HAP-1 (cell line): ENCODE data around the gene ST6GALNAC2.
"Not testable (repeated sequence)": the region's sequence is repeated elsewhere in the genome, so short reads cannot be mapped to it uniquely, and the experiment has no call there.

Source experiments
- DNase-seq, 2 experiments: peaks; one replicate each; pipeline ENCODE4 v3.0.0-alpha.2; 2016 to 2020; ENCODE audit warnings: low spot score in 2 of 2
- H3K27me3 ChIP-seq: fragments of 250-450 bp; sonication (Bioruptor Pico); 2 replicates; pipeline ENCODE4 v1.5.1; 2020; ENCODE audit warnings: low read depth, mild to moderate bottlenecking, moderate library complexity
- H3K36me3 ChIP-seq: fragments of 250-450 bp; sonication (Bioruptor Pico); replicated peaks from 2 replicates; pipeline ENCODE4 v1.5.1; 2020; ENCODE audit warnings: mild to moderate bottlenecking
- H3K4me1 ChIP-seq: fragments of 250-450 bp; sonication (Bioruptor Pico); 2 replicates; pipeline ENCODE4 v1.5.1; 2020; ENCODE audit warnings: mild to moderate bottlenecking
- H3K4me3 ChIP-seq: fragments of 250-450 bp; sonication (Bioruptor Pico); 2 replicates; pipeline ENCODE4 v1.5.1; 2020; ENCODE audit warnings: mild to moderate bottlenecking, moderate library complexity
- H3K9me3 ChIP-seq: fragments of 250-450 bp; sonication (Bioruptor Pico); 2 replicates; pipeline ENCODE4 v1.5.1; 2020; ENCODE audit warnings: mild to moderate bottlenecking, moderate library complexity
- in situ Hi-C: fragments of 300-500 bp; cut with MboI; formaldehyde crosslinking; loops from 3 replicates; pipeline ENCODE4 v1.14.3; 2020; ENCODE audit warnings: low sequenced_read_pairs, inconsistent platforms, mixed read lengths

Gene ST6GALNAC2

DNA sequence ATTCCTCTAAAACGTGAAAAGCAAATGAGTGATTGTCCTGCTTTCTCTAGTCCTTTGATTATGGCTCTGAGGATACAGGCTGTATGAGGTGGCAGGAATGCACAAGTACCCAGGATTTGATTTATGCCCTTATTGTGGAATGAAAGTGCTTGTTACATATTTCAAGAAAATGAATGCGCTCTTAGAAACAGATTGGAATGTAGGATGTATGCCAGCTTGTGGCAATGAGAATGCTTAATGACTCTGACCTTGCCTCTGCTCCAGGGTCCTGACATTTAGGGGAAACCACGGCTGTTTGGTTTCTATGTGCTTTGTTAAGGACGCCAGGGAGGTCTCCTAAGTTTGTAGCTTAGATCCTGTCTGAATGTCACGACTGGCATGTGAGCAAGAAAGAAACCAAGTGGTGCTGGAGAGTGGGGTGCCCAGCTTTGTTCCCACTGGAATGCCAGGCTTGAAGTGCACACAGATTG lies 23.8 kb downstream of the ST6GALNAC2 start:
- peaks cover 23% of the 10 kb centered on the region for H3K4me1 ChIP-seq
- no peak for DNase-seq
- in situ Hi-C loops, result no loop called here
- peaks cover 75% of the 10 kb centered on the region for H3K36me3 ChIP-seq
- no peaks in the 10 kb centered on the region for H3K27me3 ChIP-seq
- H3K4me3 ChIP-seq, result no peak overlapping the region
- no peaks in the 10 kb centered on the region for H3K9me3 ChIP-seq

DNA sequence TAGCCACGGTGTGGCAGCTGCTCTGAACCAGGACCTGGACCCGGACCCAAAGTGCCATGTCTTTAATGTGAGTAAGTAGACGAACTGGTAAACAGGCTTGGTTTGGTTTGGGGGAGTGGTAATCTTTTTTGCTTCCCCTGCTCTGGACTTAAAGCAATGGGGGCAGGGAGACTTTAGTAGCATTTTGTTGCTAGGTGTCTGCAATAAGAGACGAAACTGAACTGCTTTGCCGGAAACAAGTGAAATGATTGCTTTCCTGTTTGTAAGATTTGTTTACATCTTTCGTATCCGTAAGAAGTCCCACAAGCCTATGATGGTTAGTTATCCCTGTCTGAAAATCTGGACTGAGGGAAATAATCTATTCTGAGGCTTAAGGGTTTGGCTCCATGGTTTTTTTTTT lies 24.3 kb downstream of the ST6GALNAC2 start:
- Histone ChIP-seq H3K4me1 (peaks cover 27% of the 10 kb centered on the region), H3K36me3 (peaks cover 74% of the 10 kb centered on the region), H3K9me3 (no peaks in the 10 kb centered on the region), H3K4me3 (peak overlapping the region; percentile 89; the same call in 1 of the 2 replicates), H3K27me3 (no peaks in the 10 kb centered on the region)
- in situ Hi-C loops, result no loop called here
- no peak for DNase-seq

DNA sequence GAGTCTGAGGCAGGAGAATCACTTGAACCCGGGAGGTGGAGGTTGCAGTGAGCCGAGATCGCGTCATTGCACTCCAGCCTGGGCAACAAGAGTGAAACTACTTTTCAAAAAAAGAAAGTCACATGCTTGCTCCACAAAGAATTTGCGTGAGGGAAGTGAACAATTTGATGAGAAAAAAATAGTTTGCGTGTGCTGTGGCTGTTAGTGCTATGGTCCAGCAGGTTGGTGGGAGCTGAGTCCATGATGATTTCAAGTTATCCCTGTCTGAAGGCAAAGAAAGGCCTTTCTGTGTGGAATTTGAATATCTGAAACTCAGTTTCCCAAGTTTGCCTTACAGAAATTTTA lies 24.8 kb downstream of the ST6GALNAC2 start:
- H3K4me3 ChIP-seq, result peak overlapping the region; percentile 89
- no peaks in the 10 kb centered on the region for H3K27me3 ChIP-seq
- in situ Hi-C loops, result no loop called here
- H3K36me3 ChIP-seq, result peaks cover 71% of the 10 kb centered on the region
- H3K4me1 ChIP-seq, result peaks cover 29% of the 10 kb centered on the region
- no peaks in the 10 kb centered on the region for H3K9me3 ChIP-seq
- DNase-seq, result no peak

DNA sequence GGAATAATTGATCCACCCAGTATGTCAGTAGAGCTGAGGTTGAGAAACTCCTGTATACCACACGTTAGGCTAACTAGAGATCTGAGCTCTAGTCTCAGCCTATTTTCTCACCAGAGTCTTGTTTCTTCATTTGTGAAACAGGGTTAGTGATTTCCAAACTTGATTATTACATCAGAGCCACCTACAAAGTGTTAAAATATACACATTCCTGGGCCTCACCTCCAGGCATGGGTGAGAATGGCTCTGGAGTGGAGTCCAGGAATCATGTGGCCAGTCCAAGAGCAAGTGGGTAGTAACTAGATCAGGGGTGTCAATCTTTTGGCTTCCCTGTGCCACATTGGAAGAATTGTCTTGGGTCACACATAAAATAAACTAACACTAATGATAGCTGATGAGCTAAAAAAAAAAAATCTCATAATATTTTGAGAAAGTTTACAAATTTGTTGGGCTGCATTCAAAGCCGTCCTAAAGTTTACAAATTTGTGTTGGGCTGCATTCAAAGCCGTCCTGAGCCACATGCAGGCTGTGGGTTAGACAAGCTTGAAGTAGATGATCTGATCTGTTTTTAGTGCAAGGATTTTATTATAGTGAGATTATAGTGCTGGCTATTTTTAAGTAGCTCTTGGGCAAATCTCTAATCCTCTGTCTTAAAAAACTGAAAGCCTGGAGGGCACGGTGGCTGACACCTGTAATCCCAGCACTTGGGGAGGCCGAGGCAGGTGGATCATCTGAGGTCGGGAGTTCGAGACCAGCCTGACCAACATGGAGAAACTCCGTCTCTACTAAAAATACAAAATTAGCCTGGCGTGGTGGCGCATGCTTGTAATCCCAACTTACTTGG lies 25.4 kb downstream of the ST6GALNAC2 start:
- peak overlapping the region; percentile 89 for H3K4me3 ChIP-seq
- H3K4me1 ChIP-seq, result peaks cover 35% of the 10 kb centered on the region
- H3K9me3 ChIP-seq, result no peaks in the 10 kb centered on the region; the same call in 1 of the 2 replicates
- H3K27me3 ChIP-seq, result no peaks in the 10 kb centered on the region
- peaks cover 69% of the 10 kb centered on the region for H3K36me3 ChIP-seq
- DNase-seq, result no peak
- in situ Hi-C loops, result no loop called here

DNA sequence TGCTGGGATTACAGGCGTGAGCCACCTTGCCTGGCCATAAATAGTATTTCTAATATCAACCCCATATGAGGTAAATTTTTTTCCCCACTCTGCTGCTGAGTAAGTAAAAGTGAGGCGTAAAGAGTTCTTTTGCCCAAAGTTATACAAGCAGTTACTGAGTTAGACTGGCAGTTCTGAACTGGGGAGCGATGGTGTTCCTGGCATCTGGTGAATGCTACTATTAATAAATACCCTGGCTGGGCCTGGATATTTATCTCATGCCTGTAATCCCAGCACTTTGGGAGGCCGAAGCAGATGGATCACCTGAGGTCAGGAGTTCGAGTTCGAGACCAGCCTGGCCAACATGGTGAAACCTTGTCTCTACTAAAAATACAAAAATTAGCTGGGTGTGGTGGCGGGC lies 26.2 kb downstream of the ST6GALNAC2 start:
- in situ Hi-C loops, H3K27me3 ChIP-seq, H3K9me3 ChIP-seq, DNase-seq: not testable (repeated sequence)
- Histone ChIP-seq H3K36me3 (peaks cover 63% of the 10 kb centered on the region), H3K4me3 (peak overlapping the region; percentile 89), H3K4me1 (peaks cover 37% of the 10 kb centered on the region)

DNA sequence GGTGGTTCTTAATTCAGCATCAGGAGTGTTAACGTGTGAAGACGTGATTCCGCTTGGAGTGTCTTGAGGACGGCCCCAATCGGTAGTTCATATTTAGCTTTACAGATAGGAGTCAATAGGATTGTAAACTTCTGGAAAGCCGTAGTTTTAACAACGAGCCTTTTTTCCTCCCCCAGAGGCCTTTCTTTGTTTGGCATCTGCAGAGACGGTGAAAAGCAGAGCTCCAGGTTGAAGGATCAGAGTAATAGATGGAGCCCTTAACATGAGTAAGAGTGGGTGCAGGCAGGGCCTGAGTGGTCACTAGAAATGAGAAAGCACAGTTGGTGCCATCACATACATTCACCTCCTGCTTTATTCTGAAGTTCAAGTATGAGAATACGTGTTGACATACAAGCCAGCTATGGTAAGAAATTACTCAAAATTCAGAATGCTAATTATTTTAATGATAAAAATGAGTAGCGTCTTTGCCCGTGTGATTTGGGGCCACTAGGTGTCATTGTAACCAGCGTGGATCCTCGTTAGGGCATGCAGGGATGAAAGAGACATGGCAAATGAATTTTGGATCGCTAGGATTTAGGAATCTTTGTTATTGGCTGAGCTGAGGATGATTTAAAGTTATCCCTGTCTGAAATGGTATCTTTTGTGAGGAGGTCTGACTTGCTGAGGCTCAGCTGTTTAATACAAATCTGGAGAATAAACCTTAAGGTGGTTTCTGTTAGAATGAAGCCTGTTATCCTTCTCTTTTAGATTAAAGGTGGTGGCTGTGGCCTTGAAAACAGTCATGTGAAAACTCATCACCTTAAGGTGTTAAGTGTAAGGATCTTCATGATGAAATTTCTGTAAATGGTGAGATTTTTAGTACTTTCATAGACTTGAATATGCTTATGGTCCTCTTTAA lies 27.2 kb downstream of the ST6GALNAC2 start:
- Histone ChIP-seq H3K9me3 (no peaks in the 10 kb centered on the region; the same call in 1 of the 2 replicates), H3K4me1 (peaks cover 37% of the 10 kb centered on the region), H3K27me3 (no peaks in the 10 kb centered on the region), H3K36me3 (peaks cover 59% of the 10 kb centered on the region), H3K4me3 (peak overlapping the region; percentile 89)
- in situ Hi-C loops, result no loop called here
- no peak for DNase-seq

DNA sequence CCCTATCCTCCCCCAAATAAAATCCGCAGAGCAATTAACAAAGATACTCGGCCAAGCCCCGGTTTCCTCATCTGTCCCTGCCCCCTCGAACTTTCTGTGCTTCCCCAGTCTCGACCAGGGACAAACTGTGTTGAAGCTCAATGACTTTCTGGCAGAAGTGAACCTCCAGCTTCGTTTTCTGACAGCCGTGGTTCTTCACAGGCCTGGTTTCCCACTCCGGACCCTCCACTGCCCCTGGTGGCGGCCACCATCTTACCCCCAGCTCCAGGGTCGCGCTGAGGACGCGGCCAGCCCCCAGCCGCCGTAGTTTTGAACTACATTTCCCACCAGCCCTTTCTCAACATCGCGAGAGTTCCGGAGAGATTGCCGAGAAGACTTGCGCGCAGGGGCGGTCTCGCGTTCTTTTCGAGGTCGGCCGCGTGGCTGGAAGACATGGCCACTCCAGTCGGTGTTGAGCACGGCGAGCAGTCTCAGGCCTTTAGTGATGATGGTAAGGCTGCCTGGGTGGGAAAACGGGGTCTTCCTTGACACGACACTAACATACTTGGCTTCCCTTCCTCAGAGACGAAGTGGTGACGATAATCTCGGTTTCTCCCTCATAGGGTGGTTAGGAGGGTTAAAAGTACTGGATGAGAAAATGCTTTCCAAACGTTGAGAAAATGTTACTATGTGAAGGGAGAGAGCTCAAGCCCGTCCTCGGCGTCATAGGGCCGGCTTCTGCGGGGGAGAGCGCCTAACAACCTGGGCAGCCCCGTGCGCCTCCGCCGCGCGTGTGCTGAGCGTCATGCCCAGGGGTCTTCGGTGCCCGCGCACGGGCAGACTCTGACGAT lies 28.1 kb downstream of the ST6GALNAC2 start:
- Histone ChIP-seq H3K4me3 (peak overlapping the region; percentile 89), H3K9me3 (no peaks in the 10 kb centered on the region; the same call in 1 of the 2 replicates), H3K27me3 (no peaks in the 10 kb centered on the region), H3K36me3 (peaks cover 52% of the 10 kb centered on the region), H3K4me1 (peaks cover 37% of the 10 kb centered on the region)
- peak; percentile 94 to 98 for DNase-seq
- in situ Hi-C loops, result no loop called here

DNA sequence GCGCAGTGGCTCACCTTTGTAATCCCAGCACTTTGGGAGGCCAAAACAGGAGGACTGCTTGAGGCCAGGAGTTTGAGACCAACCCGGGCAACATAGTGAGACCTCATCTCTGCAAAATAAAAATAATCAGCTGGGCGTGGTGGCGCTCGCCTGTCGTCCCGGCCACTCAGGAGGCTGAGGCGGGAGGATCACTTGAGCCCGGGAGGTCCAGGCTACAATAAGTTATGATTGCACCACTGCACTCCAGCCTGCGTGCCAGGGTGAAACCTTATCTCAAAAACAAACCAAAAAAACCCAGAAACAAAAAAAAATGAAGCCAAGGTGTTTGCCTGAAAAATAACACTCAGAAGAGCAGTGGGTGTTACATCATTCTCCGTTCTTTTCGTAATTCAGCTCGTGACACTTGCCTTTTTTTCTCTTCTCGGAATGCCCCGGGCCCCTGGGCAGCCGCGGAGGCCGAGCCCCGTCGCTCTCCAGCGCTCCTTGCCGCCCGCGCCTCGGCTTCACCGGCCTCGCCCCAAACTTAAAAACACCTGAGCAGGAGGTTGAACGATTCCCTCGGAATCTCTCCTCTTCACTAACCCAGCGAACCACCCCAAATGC lies 28.8 kb downstream of the ST6GALNAC2 start:
- Histone ChIP-seq H3K9me3 (no peaks in the 10 kb centered on the region; the same call in 1 of the 2 replicates), H3K27me3 (no peaks in the 10 kb centered on the region), H3K36me3 (peaks cover 47% of the 10 kb centered on the region), H3K4me3 (peak overlapping the region; percentile 89), H3K4me1 (peaks cover 37% of the 10 kb centered on the region)
- in situ Hi-C loops, result no loop called here
- no peak for DNase-seq

DNA sequence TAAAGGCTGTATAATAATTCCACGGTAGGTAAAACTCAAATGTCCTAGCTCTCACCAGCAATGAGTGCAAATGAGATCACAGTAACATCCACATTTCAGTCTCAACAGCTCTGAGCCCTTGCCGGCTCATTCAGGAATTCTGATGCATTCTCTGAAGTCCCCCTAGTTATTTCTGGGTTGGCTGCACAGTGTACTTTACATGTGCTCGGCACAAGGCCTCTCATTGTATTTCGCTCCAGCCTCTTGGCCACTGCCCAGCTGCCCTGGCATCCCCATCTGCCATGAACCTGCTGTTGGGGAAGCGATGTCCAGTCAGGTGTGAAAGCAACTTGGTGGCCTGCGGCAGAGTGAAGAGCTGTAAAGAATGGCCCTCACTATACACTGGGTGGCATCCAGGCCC lies 31.5 kb downstream of the ST6GALNAC2 start:
- DNase-seq, result no peak
- in situ Hi-C loops, result no loop called here
- Histone ChIP-seq H3K36me3 (peaks cover 19% of the 10 kb centered on the region), H3K27me3 (no peaks in the 10 kb centered on the region), H3K4me1 (peaks cover 15% of the 10 kb centered on the region), H3K9me3 (no peaks in the 10 kb centered on the region; the same call in 1 of the 2 replicates), H3K4me3 (no peak overlapping the region)

DNA sequence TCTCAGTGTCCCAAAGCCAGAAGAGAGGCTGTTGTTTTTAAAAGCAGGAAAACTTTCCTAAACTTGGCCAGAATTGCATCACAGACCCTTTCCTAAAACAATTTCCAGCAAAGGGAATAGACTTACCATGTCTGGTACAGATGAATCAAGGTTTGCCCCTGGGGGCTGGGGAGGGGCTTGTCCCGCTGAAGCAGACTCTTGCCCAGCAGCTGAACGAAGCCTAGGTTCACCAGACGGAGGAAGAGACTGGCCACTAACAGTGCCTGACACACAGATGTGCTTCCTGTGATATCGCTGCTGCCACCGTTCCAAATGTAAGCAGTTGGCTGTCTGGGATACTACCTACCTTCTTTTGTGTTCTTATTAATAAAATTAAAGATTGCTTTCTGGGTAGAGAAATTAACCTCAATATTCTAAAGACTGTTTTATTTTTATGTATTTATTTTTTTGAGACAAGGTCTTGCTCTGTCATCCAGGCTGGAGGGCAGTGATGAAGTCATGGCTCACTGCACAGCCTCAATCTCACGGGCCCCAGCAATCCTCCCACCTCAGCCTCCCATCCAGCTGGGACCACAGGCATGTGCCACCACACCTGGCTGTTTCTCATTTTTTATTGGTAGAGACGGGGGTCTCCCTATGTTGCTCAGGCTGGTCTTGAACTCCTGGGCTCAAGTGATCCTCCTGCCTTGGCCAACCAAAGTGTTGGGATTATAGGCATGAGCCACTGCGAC lies 32.3 kb downstream of the ST6GALNAC2 start:
- Histone ChIP-seq H3K4me1 (peaks cover 15% of the 10 kb centered on the region), H3K9me3 (no peaks in the 10 kb centered on the region; the same call in 1 of the 2 replicates), H3K36me3 (peaks cover 12% of the 10 kb centered on the region), H3K27me3 (no peaks in the 10 kb centered on the region), H3K4me3 (no peak overlapping the region)
- in situ Hi-C loops, result no loop called here
- DNase-seq, result no peak

DNA sequence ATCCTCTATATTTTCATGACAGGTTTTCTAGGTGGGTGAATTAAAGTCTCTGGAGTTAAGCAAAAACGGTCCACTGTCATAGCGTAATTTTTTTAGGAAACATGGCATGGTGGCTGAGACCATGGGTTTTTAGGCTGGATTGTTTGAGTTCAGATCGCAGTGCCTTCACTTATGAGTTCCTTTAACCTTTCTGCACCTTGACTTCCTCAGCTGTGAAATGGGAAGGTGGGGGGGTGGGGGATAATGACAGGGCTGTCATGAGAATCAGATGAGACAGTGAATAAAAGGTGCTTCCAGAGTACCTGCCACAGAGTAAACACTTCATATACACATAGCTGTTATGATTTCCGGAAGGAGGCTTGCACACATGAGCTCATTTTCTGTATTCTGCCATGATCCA lies 34.0 kb downstream of the ST6GALNAC2 start:
- Histone ChIP-seq H3K4me1 (peaks cover 14% of the 10 kb centered on the region), H3K36me3 (peaks cover 5% of the 10 kb centered on the region; the same call in 1 of the 2 replicates), H3K27me3 (no peaks in the 10 kb centered on the region), H3K9me3 (no peaks in the 10 kb centered on the region; the same call in 1 of the 2 replicates), H3K4me3 (no peak overlapping the region)
- DNase-seq, result no peak
- in situ Hi-C loops, result no loop called here
